GM18511 (cell line): Measurements from ENCODE around the gene MLH1.

ENCODE experiments used
- ATAC-seq: cut with Tn5 transposase; IDR thresholded peaks from one replicate; pipeline ENCODE4 v1.9.1; 2021; ENCODE audit warnings: mild to moderate bottlenecking, moderate library complexity; ENCODE audit not compliant: unreplicated experiment

MLH1 gene

GRCh38 chr3:36972163-36972562, 21.2 kb upstream of the MLH1 start:
- no peak for ATAC-seq

GRCh38 chr3:36973139-36973538, 20.2 kb upstream of the MLH1 start:
- no peak for ATAC-seq

DNA sequence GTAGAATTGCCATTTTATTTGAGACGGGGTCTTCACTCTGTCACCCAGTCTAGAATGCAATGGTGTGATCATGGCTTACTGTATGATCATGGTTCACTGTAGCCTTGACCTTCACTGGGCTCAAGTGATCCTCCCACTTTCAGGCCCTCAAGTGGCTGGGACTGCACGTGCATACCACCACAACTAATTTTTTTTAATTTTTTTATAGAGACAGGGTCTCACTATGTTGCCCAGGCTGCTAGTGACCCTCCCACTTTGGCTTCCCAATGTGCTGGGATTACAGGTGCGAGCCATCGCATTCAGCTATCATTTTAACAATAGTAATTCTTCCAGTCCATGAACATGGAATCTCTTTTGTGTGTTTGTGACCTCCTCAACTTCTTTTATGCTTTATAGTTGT, 12.3 kb upstream of the MLH1 start:
- no peak for ATAC-seq

DNA sequence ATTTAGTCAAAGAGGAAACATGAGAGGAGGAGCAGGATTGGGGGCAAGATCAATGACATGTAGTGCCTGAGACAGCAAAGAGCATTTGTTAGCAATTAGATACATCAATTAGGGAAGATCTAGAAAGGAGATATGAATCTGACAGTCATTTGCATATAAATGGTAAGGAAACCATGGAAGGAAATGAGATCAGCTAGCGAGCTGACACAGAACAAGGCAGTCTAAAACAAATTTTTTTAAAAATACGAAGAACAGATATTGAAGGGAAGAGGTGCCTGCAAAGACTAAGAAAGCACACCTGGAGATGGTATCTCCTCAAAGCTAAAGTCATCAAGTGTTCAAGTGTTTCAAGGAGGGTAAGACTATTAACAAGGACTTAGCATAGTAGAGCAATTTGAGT, 5.0 kb upstream of the MLH1 start:
- no peak for ATAC-seq

DNA sequence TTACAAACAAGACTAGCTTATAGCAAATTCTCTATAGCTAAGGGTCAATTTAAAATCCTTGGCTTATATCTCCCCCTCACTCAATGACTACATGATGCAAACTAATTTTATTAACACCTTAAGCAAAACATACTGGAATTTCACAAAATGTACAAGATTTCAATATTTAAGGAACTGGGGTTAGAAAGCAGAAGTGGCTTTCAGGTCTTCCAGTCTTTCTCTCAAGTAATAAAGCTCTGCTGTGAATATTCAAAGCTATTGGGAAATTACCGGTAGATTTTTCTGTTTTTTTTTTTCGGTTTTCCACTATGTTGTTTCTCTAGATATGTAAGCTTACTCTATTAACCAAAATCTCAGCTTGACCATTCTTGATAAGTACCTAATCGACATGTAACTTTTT, 4.3 kb upstream of the MLH1 start:
- ATAC-seq: no peak

GRCh38 chr3:36989568-36989967, 3.8 kb upstream of the MLH1 start:
- ATAC-seq: no peak

DNA sequence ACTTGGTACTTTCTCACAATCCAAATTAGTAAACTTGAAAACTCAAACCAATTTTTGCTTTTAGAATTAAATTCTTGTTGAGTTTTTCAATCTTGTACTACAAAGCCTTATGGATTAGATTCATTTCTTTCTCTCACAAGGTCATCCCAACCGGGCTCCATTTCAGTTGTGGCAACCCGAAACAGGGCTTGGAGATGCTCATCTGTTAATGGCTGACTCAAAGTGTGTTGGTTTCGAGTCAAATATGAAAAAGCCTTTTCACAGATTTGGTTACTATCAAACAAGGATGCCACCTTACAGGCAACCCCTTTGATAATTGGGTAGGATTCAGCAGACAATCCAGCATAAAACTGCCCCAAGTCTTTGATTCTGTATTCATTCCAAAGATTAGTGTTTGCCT, 2.2 kb upstream of the MLH1 start:
- no peak for ATAC-seq

- no peak for ATAC-seq
These were observed 1.2 kb upstream of the MLH1 start for GRCh38 chr3:36991923-36992805.

DNA sequence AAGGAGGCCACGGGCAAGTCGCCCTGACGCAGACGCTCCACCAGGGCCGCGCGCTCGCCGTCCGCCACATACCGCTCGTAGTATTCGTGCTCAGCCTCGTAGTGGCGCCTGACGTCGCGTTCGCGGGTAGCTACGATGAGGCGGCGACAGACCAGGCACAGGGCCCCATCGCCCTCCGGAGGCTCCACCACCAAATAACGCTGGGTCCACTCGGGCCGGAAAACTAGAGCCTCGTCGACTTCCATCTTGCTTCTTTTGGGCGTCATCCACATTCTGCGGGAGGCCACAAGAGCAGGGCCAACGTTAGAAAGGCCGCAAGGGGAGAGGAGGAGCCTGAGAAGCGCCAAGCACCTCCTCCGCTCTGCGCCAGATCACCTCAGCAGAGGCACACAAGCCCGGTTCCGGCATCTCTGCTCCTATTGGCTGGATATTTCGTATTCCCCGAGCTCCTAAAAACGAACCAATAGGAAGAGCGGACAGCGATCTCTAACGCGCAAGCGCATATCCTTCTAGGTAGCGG, 452 bp upstream of the MLH1 start, which contains the start of gene EPM2AIP1:
TSS of gene EPM2AIP1 (minus strand) at position 326 of the 520 bp plus-strand sequence. CDS start at position 272, 54 bp downstream.
- peak; percentile 88 for ATAC-seq

DNA sequence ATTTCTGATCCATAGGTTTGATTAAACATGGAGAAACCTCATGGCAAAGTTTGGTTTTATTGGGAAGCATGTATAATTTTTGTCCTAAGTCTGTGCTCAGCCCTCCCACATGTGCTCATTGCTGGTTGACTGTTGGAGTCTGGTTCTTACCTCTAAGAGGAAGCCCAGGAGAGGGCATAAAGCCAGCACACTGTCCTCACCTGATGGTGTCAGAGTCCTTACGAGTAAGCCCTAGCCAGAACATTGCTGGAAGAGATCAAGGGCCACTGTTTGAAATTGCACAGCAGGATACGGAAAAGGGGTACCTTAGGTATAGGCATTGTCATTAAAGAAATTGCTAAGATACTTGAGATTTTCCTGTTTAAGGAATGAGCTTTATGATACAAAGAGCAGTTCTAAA, 21.3 kb downstream of the MLH1 start:
- no peak for ATAC-seq

DNA sequence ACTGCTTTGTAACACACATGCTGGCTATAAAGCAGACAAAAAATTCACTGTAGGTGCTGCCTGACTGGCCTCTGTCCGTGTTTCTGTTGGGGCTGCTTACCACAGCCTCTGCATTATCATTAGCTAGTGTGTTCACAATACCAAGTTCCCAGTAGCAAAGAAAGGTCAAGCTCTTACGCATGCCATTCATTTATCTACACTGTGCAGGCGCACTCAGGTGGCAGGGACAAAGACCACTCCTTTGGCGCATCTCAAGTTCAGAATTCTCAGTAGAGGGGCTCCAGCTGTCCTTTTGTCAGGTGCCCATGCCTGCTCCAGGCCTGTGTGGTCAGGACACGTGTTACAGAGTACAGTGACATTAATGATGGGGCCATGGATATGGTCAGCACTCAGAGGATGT, 22.3 kb downstream of the MLH1 start:
- ATAC-seq: no peak

DNA sequence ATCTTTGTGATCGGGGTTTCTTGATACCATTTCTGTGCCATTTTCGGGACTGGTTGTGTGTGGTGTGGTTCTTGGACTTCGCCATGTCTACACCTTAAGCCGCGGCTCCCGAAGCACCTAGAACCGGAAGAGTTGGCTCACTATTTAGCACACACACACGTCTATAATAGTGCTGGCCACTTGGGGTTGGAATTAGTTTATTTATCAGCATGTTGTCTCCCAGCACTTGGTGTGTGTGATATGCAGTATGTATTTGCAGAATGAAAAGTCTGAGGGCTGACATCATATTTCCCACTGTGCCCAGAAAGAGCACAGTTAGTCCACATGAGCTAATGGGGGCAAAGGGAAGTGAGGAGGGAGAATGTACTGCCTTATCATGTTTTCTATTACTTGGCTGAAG, 23.6 kb downstream of the MLH1 start:
- no peak for ATAC-seq

DNA sequence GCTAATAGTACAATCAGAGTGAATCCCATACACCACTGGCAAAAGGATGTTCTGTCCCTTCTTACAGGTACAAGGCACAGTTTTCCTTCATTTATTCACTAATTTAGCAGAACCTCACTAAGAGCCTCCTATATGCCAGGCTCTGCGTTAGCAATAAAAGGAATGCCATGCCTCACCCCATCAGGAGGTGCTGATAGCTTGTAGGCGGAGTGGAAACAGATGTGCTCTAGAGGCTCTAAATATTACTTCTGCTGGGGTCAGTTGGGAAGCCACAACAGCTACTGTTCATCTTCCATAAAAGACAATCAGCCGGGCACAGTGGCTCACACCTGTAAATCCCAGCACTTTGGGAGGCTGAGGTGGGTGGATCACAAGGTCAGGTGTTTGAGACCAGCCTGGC, 24.4 kb downstream of the MLH1 start:
- no peak for ATAC-seq

DNA sequence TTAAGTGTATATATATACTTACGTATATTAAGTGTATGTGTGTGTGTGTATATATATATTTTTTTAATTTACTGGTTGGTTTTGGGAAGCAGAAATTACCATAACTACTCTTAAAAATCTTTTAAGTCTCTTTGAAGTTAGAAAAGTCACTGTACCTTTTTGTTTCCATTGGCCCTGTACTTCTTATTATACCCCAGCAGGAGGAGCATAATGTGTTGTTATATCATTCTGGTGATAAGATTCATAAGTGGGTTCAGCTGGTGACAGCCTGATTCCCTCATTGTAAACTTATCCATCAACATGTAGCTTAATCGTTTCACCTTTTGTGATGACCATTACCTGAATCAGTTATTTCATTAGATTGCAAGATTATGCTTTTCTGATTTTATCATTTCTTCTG, 30.8 kb downstream of the MLH1 start:
- ATAC-seq: no peak

DNA sequence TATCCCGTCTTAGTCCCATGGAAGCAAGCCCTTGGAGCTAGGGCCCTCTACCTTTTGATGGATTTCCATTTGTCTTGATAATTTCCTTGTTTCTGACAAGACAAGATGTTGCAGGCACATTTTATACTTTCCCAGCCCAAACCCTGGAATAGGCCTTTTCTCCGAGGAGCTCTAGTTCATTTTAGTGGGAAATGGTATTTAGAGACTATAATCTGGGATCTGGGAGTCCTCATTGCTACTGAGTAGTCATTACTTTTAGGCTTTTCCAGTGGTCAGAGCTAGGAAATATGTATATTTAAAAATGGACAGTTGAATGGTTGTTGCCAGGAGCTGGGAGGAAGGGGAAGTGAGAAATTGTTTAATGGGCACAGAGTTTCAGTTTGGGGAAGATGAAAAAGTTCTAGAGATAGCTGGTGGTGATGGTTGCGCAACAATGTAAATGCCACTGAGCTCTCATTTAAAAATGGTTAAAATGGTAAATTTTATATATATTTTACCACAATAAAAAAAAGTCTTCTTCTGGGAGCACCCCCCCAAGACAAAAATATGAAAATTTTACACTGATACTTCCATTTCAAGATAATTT, 31.6 kb downstream of the MLH1 start:
- peak; percentile 77 for ATAC-seq

GRCh38 chr3:37025561-37026335, 32.4 kb downstream of the MLH1 start:
- ATAC-seq: no peak

- no peak for ATAC-seq
These were observed 33.5 kb downstream of the MLH1 start for GRCh38 chr3:37026851-37027250.

DNA sequence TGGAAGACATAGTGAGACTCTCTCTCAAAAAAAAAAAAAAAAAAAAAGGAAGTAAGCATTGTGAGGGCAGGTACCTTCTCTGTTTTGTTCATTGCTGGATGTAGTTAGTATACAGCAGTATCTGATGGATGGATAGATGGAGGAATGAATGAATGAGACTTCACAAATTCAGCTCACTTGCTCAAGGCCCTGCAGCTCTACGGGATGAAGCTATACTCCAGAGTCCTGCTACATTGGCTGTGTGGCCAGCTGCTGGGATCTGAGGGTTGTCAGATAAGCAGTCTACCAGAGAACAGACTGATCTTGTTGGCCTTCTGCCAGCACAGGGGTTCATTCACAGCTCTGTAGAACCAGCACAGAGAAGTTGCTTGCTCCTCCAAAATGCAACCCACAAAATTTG, 35.0 kb downstream of the MLH1 start:
- ATAC-seq: no peak

- no peak for ATAC-seq
These were observed 35.8 kb downstream of the MLH1 start for GRCh38 chr3:37029111-37029510.

DNA sequence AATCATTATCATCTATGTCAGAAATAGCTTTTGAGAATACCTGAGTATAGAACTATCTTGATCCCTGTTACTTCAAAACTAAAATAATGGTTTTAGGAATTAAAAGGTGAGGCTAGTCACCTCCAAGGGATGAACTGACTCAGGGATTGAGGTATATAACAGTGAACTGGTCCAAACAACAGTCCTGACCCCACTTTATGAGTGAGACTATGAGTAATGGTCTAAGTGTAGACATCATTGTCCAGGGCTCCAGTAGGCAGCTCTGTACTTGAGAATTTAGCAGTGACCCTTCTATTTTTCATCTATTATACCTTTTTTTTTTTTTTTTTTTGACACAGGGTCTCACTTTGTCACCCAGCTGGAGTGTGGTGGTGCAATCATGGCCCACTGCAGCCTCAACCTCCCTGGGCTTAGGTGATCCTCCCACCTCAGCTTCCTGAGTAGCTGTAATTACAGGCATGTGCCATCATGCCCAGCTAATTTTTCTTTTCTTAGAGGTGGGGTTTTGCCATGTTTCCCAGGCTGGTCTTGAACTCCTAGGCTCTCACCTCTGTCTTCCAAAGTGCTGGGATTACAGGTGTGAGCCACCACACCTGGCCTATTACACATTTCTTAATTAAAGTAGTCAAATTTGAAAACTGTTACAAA, 36.3 kb downstream of the MLH1 start:
- no peak for ATAC-seq

DNA sequence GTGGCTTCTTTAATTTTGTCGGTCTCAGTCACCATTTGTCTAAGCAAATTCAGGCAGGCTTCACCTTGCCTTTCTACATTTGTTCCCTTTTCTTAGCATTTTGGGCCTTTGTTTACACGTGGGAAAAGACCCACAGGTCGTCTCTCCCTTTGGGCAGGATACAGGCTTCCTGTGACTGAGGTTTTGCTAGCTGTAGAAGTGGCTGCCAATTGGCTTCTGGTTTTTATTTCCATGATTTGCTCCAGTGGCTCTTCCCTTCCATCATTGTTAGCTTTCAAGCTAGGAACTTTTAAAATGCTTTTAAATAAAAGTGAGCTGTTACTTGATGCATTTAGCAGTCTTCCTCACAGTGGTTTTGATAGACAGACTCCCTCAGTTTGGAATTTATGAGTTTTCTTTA, 37.3 kb downstream of the MLH1 start:
- ATAC-seq: no peak
